HCEC 1CT (cell line): ENCODE results near the gene PREX1.
"Not testable (repeated sequence)": the region's sequence is repeated elsewhere in the genome, so short reads cannot be mapped to it uniquely, and the experiment has no call there.

ENCODE experiments used
- DNase-seq: peaks from one replicate; pipeline ENCODE4 v3.0.0-alpha.2; 2017

PREX1 gene

DNA sequence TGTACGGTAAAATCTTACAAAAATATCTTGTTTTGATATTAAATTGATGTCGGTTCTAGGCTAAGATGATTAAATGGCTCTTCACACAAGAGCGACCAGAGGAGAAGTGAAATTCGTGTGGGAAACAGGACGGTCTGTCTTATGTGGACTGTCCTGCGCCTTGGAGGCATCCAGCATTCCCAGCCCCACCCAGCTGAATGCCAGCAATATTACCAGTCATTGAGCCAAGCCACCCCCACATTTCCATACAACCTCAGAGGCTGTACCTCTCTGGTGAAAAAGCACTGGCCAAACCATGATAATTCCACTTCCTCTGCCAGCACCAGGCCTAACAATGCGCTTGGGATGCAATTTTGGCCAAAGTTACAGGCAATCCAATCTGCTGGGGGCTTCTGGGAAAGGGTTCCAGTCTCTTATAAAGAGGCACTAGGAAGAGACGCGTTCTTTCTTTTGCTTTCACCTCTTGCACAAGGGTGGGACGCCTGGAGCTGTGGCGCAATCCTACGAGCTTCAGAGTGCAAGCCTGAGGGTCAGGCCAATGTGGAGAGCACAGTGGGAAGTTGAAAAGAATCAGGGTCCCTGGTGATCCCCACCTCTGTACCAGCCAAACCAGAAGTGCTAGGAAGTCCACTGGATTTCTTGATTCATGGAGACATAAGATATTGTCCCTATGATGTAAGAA, 213.1 kb downstream of the PREX1 start:
- DNase-seq, result no peak

DNA sequence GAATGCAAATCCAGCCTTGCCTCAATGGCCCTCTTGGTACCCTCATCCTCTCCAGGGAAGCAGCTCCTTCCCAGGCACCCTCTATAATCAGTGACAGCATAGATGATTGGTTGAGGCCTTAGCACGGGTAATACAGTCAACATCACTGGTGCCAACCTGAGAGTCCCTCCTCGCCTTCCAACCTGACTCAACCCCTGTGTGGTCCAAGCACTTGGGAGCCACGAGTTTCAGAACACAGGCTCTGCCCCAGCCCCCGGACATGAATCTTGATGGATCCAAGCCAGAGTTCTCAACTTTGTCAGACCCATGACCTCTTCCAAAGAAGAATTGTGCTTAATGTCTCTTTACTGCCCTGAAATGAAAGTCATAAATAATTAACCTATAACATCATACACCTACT, 213.9 kb downstream of the PREX1 start:
- no peak for DNase-seq

- DNase-seq, result no peak
Measured at GRCh38 chr20:48612335-48612734, 215.5 kb downstream of the PREX1 start.

GRCh38 chr20:48610996-48611395, 216.8 kb downstream of the PREX1 start:
- DNase-seq, result no peak

- DNase-seq, result no peak
Measured at GRCh38 chr20:48609491-48609978, 218.3 kb downstream of the PREX1 start.

GRCh38 chr20:48608756-48609155, 219.0 kb downstream of the PREX1 start:
- DNase-seq, result no peak

DNA sequence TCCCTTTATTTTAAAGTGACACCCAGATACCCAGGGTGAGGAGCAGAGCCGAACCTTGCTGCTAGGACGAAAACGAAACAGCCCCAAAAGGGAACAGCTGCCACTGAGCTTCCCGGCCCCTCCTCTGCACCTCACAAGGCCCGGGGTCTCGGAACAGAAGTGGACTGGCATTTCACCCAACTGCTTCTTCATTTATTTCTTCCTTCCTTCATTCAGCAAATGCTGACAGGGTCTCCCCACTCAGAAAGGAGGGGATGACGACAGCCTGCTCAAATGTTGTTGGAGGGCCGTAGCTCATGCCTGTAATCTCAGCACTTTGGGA, 220.3 kb downstream of the PREX1 start:
- DNase-seq, result no peak

DNA sequence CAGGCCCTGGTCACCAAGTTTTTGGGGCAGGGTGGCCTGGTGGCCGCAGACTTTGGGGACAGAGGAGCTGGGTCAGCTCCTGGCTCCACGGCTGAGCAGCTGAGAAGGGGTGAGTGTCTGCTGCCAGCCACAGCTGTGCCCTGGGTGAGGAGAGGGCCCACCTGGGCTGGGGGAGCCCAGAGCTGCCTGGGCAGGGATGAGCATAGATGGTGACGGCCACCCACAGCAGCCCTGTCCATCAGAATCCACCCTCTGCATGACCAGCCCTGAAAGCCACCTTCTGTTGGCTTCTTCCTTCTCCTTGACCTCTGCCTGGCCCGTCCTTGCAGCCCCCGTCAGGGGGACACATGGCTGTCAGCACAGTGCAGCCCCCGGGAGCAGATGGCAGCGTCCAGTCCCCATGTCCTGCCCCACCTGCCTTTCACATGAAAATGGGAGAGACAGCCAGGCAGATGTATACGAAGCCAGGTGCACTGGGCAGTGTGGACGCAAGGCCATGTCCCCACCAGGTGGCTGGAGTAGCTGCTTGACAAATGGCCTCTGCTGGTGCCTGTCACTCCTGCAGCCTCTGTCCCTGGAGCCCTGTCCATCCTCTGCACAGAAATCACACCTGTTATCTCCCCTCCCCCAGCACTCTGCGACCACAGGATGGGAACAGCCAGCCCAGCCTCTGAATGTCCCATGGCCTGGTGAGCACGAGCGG, 220.8 kb downstream of the PREX1 start:
- no peak for DNase-seq

DNA sequence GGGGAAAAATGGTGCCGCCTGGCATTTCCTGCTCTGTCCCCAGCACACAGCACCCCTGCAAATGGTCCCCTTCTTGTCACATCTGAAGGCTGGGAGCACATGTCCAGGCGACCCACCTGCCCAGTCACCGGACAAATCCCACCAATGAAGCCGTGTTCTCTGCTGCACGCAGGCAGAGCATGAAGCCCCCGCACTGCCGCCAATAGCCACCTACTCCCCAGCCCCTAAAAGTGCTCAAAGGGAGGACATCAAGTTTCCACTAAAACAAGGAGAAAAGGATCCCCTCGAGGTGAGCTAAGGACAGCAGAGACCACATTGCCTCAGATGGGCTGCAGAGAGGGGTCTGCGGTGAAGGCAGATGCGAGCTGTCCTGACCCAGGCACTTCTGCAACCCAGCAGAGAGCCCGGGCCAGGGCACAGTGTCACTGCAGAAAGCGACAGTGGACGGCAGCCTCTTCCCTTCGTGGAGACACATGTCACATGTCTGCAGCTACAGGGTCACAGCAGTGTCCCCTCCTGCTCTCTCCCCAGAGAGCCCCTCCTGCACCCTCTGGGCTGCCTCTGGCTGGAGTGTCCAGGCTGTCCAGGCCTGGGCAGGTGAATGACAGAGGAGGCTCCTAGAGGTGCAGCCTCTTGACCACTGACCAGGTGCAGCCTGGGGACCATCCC, 221.5 kb downstream of the PREX1 start:
- no peak for DNase-seq

- DNase-seq, result no peak
Measured at GRCh38 chr20:48605364-48606171, 222.2 kb downstream of the PREX1 start.

DNA sequence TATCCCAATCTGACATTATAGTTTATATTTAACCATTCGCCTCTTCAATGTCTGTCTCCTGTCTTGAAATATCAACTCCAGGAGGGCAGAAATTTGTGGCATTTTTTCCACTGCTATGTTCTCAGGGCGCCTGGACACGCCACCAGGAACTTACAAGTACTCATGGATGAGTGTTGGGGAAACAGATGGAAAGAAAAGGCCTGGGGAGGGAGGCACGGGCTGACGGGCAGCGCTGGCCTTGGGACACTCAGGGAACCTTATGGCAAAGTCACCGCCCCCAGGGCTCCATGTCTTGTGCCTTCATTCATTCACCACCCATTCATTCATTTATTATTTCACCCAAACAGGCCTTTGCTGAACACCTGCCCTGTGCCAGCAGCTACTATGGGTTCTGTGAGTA, 222.9 kb downstream of the PREX1 start:
- no peak for DNase-seq

DNA sequence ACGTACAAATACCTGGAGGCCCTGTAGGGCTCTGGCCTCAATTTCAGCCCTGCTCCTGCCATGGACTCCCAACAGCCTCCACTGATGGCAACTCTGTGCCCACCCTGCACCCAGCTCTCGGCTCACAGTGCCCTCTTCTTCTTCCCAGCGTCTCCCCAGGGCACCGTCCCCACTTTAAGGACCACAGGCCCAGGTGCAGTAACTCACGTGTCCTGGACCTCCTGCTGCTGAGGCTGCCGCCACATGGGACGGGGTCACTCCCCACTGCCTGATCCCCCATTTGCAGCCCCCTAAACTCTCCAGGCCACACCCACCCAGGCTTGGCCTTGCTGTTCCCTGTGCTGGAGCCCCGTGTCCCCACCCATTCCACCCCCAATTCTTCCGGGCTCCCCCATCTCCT, 223.4 kb downstream of the PREX1 start:
- DNase-seq, result no peak

- no peak for DNase-seq
Measured at GRCh38 chr20:48603819-48604405, 223.9 kb downstream of the PREX1 start.

- no peak for DNase-seq
Measured at GRCh38 chr20:48603116-48603818, 224.5 kb downstream of the PREX1 start.

DNA sequence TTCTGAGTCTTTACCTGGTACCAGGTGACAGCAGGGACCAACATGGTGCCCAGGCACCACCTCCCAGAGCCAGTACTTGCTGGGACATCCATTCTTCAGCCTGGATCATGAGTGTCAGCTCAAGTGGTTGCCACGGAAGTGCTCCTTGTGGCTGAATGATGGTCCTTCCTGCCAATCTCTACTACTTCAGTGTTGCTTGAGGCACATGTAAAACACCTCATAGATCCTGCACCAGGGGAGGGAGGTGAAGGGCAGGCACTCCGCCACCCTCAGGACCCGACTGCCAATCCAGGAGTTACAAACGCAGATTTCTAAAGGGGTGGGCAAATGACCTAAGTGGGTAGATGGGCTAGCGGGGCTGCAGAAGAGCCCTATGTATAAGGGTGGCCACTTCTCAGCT, 226.0 kb downstream of the PREX1 start:
- DNase-seq, result no peak

GRCh38 chr20:48600470-48600945, 227.3 kb downstream of the PREX1 start:
- DNase-seq, result no peak

DNA sequence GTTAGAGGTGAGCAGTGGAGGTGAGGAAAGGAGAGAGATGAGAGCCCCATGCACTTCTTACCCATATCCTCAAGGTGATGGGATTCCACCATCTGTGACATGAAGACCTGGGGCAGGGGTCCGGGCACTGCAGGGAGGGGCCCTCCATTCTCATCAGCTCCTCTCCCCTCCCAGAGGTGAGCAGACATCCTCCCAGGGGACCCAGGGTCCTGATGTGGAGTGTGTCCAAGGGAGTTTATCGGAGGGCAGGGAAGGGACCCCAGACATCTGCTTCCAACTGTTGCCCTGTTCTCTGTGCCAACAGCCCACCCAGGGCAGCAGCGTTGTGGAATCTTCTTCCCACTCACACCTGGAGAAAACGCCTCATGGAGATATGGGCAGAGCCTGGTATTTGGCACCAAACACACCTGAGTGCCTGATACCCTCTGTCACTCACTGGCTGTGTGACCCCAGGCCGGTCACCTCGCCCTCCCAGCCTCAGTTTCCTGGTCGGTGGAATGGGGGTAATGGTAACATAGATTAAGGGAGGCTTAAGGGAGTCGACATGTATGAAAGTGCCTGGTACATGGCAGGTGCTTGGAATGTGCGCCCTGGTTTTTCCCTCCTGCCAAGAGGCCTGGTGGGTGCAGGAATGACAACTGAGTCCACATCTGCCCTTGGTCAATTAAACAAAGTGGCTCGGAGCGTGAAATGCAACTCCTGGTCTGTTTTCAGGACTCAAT, 227.9 kb downstream of the PREX1 start:
- no peak for DNase-seq

GRCh38 chr20:48599106-48599747, 228.6 kb downstream of the PREX1 start:
- no peak for DNase-seq

GRCh38 chr20:48598303-48598941, 229.4 kb downstream of the PREX1 start:
- DNase-seq, result not testable (repeated sequence)
